B cell (primary cell): Measurements from ENCODE around the gene MCRS1. TPM values are rescaled to one million over a fixed set of nuclear protein-coding genes. Genes with fewer than 3 reads are reported as not detected.

Experiments used
- ATAC-seq: fragments of 200-7000 bp; cut with Tn5 transposase; one replicate; pipeline ENCODE4 v1.10.0; 2021; ENCODE audit warnings: low read depth, mild to moderate bottlenecking, moderate number of reproducible peaks, moderate library complexity
- CTCF ChIA-PET: fragments of 350-600 bp; sonication (Branson Sonifier 250); formaldehyde crosslinking; loops from one replicate; lab custom pipeline; 2021; ENCODE audit warnings: antibody characterized with exemption, inconsistent platforms; lab: Charles Lee
- POLR2A ChIA-PET: fragments of 350-600 bp; sonication (Branson Sonifier 250); formaldehyde crosslinking; loops from one replicate; lab custom pipeline; 2021; ENCODE audit warnings: antibody characterized with exemption; lab: Charles Lee
- DNase-seq: peaks from one replicate; pipeline ENCODE4 v3.0.0; 2013
- H2AFZ ChIP-seq: 2 replicates; pipeline ENCODE4 v1.6.1; 2012; ENCODE audit warnings: mild to moderate bottlenecking, low read depth, low read length; ENCODE audit not compliant: insufficient read depth, poor library complexity, severe bottlenecking
- H3K27ac ChIP-seq, 2 donors: 1 replicate in 1 of 2; 2 replicates in 1 of 2; pipeline ENCODE4 v1.5.1; 2012 to 2013; ENCODE audit warnings: low read length in 2 of 2, mild to moderate bottlenecking in 2 of 2, moderate library complexity in 1 of 2
- H3K27me3 ChIP-seq, 4 experiments: fragments of 200-600 bp in 1 of 4; sonication (generic) in 1 of 4; replicated peaks in 1 of 4; 1 replicate in 2 of 4; 2 replicates in 2 of 4; pipeline versions ENCODE4 v1.6.1 to v1.7.0; 2013 to 2016; ENCODE audit warnings: low read length in 3 of 4, mild to moderate bottlenecking in 2 of 4, mixed read lengths in 1 of 4, moderate library complexity in 1 of 4; ENCODE audit not compliant: insufficient read depth in 4 of 4, control insufficient read depth in 3 of 4; ENCODE audit errors: control extremely low read depth in 1 of 4
- H3K36me3 ChIP-seq, 2 experiments: replicated peaks in 1 of 2; 1 replicate in 1 of 2; 2 replicates in 1 of 2; pipeline versions ENCODE4 v1.6.1 to v1.7.1; 2013; ENCODE audit warnings: low read length in 1 of 2; ENCODE audit not compliant: insufficient read depth in 2 of 2, control insufficient read depth in 1 of 2; ENCODE audit errors: control extremely low read depth in 1 of 2, extremely low read depth in 1 of 2
- H3K4me1 ChIP-seq, 2 donors: fragments of 200-600 bp in 1 of 2; sonication (generic) in 1 of 2; 1 replicate in 1 of 2; 2 replicates in 1 of 2; pipeline versions ENCODE4 v1.5.1 to v1.6.1; 2013 to 2017; ENCODE audit warnings: low read length in 2 of 2; ENCODE audit not compliant: control insufficient read depth in 2 of 2, insufficient read depth in 2 of 2
- H3K4me2 ChIP-seq: replicated peaks from 2 replicates; pipeline ENCODE3; 2012; ENCODE audit warnings: mild to moderate bottlenecking, low read depth, low read length; ENCODE audit not compliant: poor library complexity, severe bottlenecking
- H3K4me3 ChIP-seq, 5 experiments: fragments of 200-600 bp in 1 of 5; sonication (generic) in 1 of 5; 1 replicate in 3 of 5; 2 replicates in 2 of 5; pipeline versions ENCODE4 v1.5.1 to v1.7.0; 2011 to 2016; ENCODE audit warnings: low read length in 4 of 5, mild to moderate bottlenecking in 4 of 5, low read depth in 2 of 5, control low read depth in 1 of 5, moderate library complexity in 1 of 5; ENCODE audit not compliant: insufficient read depth in 1 of 5; ENCODE audit errors: control extremely low read depth in 1 of 5, extremely low read depth in 1 of 5
- H3K79me2 ChIP-seq: fragments of 200-600 bp; sonication (generic); one replicate; pipeline ENCODE4 v1.6.0; 2016; ENCODE audit warnings: low read length; ENCODE audit not compliant: control insufficient read depth, insufficient read depth
- H3K9ac ChIP-seq: fragments of 200-600 bp; sonication (generic); 2 replicates; pipeline ENCODE4 v1.6.1; 2017; ENCODE audit warnings: mild to moderate bottlenecking, low read length, moderate library complexity
- H3K9me3 ChIP-seq, 3 donors: one replicate each; pipeline versions ENCODE4 v1.6.1 to v1.7.1; 2013; ENCODE audit warnings: low read length in 2 of 3; ENCODE audit not compliant: control insufficient read depth in 2 of 3, insufficient read depth in 1 of 3; ENCODE audit errors: control extremely low read depth in 1 of 3
- H4K20me1 ChIP-seq: 2 replicates; pipeline ENCODE4 v1.6.0; 2012; ENCODE audit warnings: mild to moderate bottlenecking, low read length; ENCODE audit not compliant: insufficient read depth, control insufficient read depth, poor library complexity, severe bottlenecking
- H3K27ac Mint-ChIP-seq: one replicate; pipeline ENCODE4 v1.8.0; 2021; ENCODE audit warnings: mixed read lengths
- H3K27me3 Mint-ChIP-seq: one replicate; pipeline ENCODE4 v1.8.0; 2021; ENCODE audit warnings: mixed read lengths
- H3K4me1 Mint-ChIP-seq: one replicate; pipeline ENCODE4 v1.8.0; 2021; ENCODE audit warnings: mixed read lengths
- H3K4me3 Mint-ChIP-seq: one replicate; pipeline ENCODE4 v1.8.0; 2021; ENCODE audit warnings: mixed read lengths
- H3K9me3 Mint-ChIP-seq: one replicate; pipeline ENCODE4 v1.8.0; 2022; ENCODE audit warnings: mixed read lengths; ENCODE audit not compliant: insufficient read depth
- CTCF ChIP-seq: fragments of 200-600 bp; IDR thresholded peaks from one replicate; pipeline ENCODE4 v1.8.0; 2022; ENCODE audit warnings: antibody characterized with exemption, mild to moderate bottlenecking
- EZH2 ChIP-seq: IDR thresholded peaks from 2 replicates; pipeline ENCODE4 v1.6.1; 2012; ENCODE audit warnings: borderline replicate concordance, low read depth, mild to moderate bottlenecking, moderate library complexity, low read length; ENCODE audit not compliant: insufficient read depth, poor library complexity, severe bottlenecking
- WGBS: methylation state at CpG from one replicate; pipeline ENCODE4 v1.1.5; 2013; ENCODE audit warnings: missing lambda C conversion rate; ENCODE audit not compliant: insufficient coverage; 5-methylcytosine and 5-hydroxymethylcytosine counted together
- intact Hi-C: fragments of 100-400 bp; cut with micrococcal nuclease; formaldehyde crosslinking; loops from one replicate; pipeline ENCODE4 v1.10.0; 2022
- polyA plus RNA-seq: library from polyadenylated mRNA; depleted of rRNA; stranded (reverse); fragments of >200 nt; gene quantifications from 2 replicates; pipeline ENCODE4 v1.2.3, GENCODE V29; 2012
- total RNA-seq, 2 donors: library from RNA; stranded (reverse); fragments of 120-200 nt in 1 of 2; gene quantifications; 1 replicate in 1 of 2; 2 replicates in 1 of 2; pipeline versions ENCODE4 v1.2.3 to v1.2.4, GENCODE V29; 2013 to 2022

Gene MCRS1
- total and polyA plus RNA-seq, 2 donors (not counting 1 experiment from before 2014, with no cell fraction given), result 81.1 to 107 TPM

GRCh38 chr12:49562233-49562632 is 5.7 kb downstream of the MCRS1 start:
- ATAC-seq, result no peak
- Histone ChIP-seq H3K36me3 (peaks cover 0 to 82% of the 10 kb centered on the region in 2 experiments), H3K9me3 (no peaks in the 10 kb centered on the region), H4K20me1 (peaks cover 34% of the 10 kb centered on the region), H3K4me3 (no peak overlapping the region), H3K4me2 (no peak overlapping the region), H3K27ac (no peak overlapping the region), H2AFZ (no peak overlapping the region), H3K79me2 (peaks cover 18% of the 10 kb centered on the region), H3K9ac (no peak overlapping the region), H3K4me1 (peaks cover 9 to 11% of the 10 kb centered on the region in 2 donors), H3K27me3 (no peaks in the 10 kb centered on the region)
- H3K27ac Mint-ChIP-seq, result no peak overlapping the region
- peaks cover 4% of the 10 kb centered on the region for H3K4me1 Mint-ChIP-seq
- ChIA-PET CTCF (interaction anchor here (1.4 kb wide), 1 partner anchor 146 kb away, joined by 3 read pairs; no protein-coding TSS in a partner anchor), POLR2A (no interaction called here)
- H3K27me3 Mint-ChIP-seq, result no peaks in the 10 kb centered on the region
- no peaks in the 10 kb centered on the region for H3K9me3 Mint-ChIP-seq
- DNase-seq, result no peak
- 92% methylated on average over 4 of the region's 6 CpGs for WGBS
- H3K4me3 Mint-ChIP-seq, result no peak overlapping the region
- TF ChIP-seq EZH2 (no peak), CTCF (no peak)
- intact Hi-C loops, result no loop called here

- Mint-ChIP-seq H3K27me3 (no peaks in the 10 kb centered on the region), H3K9me3 (no peaks in the 10 kb centered on the region), H3K4me3 (no peak overlapping the region), H3K27ac (no peak overlapping the region), H3K4me1 (no peaks in the 10 kb centered on the region)
- no peak overlapping the region for H3K4me3 ChIP-seq
- peaks cover 3% of the 10 kb centered on the region for H3K79me2 ChIP-seq
- ChIA-PET POLR2A (no interaction called here), CTCF (no interaction called here)
- intact Hi-C loops, result no loop called here
- H3K27me3 ChIP-seq, result no peaks in the 10 kb centered on the region
- H3K36me3 ChIP-seq, result peaks cover 0 to 77% of the 10 kb centered on the region in 2 experiments
- 90% methylated on average over 6 of the region's 7 CpGs for WGBS
- no peaks in the 10 kb centered on the region for H3K4me1 ChIP-seq
- H3K9ac ChIP-seq, result no peak overlapping the region
- H4K20me1 ChIP-seq, result peaks cover 19% of the 10 kb centered on the region
- H3K9me3 ChIP-seq, result no peaks in the 10 kb centered on the region
- H2AFZ ChIP-seq, result no peak overlapping the region
- no peak overlapping the region for H3K27ac ChIP-seq
- DNase-seq (no peak), ATAC-seq (no peak)
- TF ChIP-seq EZH2, result no peak
- no peak for TF ChIP-seq CTCF
- H3K4me2 ChIP-seq, result no peak overlapping the region
Observed at GRCh38 chr12:49560695-49561094, 7.2 kb downstream of the MCRS1 start.
